NCI-H82 treated with DMSO at 0.1 percent for 48 hours (cell line): ENCODE data around the gene ZNF30.
"Not testable (repeated sequence)": the region's sequence is repeated elsewhere in the genome, so short reads cannot be mapped to it uniquely, and the experiment has no call there.

ENCODE experiments used
- DNase-seq: peaks from one replicate; lab custom pipeline; 2025; ENCODE audit not compliant: unreplicated experiment; lab: John Stamatoyannopoulos, UW

Gene ZNF30

GRCh38 chr19:34926685-34927375 is at the start of gene ZNF30:
ZNF30 (plus strand) TSS chr19:34926903; CDS start chr19:34929948, 3,045 bp downstream.
- peak; percentile 81 for DNase-seq

DNA sequence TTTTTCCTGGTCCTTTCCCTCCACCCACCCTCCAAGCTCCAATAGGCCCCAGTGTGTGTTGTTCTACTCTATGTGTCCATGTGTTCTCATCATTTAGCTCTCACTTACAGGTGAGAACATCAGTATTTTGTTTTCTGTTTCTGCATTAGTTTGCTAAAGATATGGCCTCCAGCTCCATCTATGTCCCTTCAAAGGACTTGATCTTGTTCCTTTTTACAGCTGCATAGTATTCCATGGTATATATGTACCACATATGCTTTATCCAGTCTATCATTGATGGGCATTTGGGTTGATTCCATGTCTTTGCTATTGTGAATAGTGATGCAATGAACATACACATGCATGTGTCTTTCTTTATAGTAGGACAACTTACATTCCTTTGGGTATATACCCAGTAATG is 47.1 kb upstream of the ZNF30 start:
- DNase-seq, result no peak

GRCh38 chr19:34880034-34880433 is 46.7 kb upstream of the ZNF30 start:
- no peak for DNase-seq

DNA sequence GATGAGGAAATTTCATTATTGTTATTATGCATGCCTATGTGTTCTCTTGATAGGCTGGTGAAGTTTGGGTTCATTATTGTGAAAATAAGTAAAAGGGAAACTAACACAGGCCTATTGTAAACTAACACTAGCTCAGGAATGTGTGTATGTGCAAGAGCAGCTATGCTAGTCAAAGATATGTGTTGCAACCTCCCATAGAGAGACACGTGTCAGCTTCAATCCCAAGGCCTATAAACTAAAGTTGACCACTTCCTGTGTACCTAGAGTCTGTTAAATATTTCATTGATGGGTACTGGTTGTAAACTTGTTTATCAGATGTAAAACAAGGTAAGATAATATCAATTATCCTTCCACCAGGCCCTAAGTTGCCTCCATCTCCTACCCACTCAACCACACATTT is 44.7 kb upstream of the ZNF30 start:
- no peak for DNase-seq

GRCh38 chr19:34888091-34888490 is 38.6 kb upstream of the ZNF30 start:
- no peak for DNase-seq

GRCh38 chr19:34900245-34900644 is 26.5 kb upstream of the ZNF30 start:
- no peak for DNase-seq

DNA sequence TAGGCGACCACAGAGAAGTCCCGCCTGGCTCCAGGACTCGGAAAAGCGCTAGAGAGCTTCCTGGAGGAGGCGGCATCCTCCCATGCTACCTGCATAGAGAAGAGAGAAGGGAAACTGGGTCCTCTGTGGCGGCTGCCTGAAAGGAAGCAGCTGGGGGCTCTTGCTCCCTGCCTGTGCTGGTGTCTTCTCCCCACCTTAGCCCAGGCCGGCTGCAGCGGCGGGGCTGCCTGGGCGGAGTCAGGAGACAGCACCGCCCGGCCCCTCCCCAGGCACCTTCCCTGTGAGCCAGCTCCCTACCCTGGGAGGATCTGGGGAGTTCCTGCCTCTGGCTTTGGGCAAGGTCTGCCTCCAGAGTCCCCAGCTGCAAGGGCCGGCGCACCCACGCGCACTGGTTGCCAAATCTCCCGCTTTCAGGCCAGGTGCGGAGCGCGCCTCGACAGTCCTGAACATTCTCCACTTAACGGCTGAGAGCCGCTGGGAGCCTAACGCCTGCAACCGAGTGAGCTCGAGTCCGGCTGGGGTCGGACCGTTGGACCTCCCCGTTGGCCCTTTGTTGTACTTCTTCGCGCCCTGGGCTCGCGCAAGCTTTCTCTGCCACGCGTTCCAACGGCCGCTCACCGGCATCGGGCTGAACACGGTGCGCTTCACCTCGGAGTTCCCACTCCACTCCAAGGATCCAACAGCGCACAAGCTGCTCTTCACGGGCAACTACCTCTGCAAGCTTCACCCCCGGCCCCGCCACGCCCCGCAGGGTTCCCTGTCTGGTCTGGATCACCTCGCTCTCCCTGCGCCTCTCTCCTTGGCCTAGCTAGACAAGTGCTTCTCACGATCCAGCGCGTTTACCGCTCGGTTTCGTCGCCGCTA is 21.8 kb upstream of the ZNF30 start:
- DNase-seq, result no peak

DNA sequence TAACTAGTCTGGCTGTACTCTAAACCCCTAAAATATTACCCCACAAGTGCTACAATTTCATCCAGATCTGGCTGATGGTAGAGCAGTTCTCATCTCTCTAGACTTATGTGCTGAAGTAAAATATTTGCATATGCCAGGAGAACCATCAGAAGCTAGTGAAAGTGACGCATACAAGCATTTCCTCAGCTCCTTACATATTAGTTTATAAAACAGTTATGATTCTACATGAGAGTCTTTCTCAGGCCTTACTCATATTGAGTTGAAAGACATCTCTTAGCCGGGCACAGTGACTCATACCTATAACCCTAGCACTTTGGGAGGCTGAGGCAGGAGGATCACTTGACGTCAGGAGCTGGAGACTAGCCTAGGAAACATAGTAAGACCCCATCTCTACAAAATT is 15.9 kb upstream of the ZNF30 start:
- no peak for DNase-seq

- DNase-seq, result not testable (repeated sequence)
These were observed 9.6 kb upstream of the ZNF30 start for GRCh38 chr19:34917144-34917543.

GRCh38 chr19:34918190-34918589 is 8.5 kb upstream of the ZNF30 start:
- no peak for DNase-seq

DNA sequence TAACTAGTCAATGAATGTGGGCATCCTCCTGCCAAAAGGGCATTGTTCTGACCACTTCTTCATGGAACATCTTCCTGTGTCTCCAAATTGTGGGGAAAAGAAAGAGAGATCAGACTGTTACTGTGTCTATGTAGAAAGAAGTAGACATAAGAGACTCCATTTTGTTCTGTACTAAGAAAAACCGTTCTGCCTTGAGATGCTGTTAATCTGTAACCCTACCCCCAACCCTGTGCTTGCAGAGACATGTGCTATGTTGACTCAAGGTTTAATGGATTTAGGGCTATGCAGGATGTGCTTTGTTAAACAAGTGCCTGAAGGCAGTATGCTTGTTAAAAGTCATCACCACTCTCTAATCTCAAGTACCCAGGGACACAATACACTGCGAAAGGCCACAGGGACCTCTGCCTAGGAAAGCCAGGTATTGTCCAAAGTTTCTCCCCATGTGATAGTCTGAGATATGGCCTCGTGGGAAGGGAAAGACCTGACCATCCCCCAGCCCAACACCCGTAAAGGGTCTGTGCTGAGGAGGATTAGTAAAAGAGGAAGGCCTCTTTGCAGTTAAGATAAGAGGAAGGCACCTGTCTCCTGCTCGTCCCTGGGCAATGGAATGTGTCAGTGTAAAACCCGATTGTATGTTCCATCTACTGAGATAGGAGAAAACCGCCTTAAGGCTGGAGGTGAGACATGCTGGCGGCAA is 6.5 kb upstream of the ZNF30 start:
- DNase-seq, result peak; percentile 26

DNA sequence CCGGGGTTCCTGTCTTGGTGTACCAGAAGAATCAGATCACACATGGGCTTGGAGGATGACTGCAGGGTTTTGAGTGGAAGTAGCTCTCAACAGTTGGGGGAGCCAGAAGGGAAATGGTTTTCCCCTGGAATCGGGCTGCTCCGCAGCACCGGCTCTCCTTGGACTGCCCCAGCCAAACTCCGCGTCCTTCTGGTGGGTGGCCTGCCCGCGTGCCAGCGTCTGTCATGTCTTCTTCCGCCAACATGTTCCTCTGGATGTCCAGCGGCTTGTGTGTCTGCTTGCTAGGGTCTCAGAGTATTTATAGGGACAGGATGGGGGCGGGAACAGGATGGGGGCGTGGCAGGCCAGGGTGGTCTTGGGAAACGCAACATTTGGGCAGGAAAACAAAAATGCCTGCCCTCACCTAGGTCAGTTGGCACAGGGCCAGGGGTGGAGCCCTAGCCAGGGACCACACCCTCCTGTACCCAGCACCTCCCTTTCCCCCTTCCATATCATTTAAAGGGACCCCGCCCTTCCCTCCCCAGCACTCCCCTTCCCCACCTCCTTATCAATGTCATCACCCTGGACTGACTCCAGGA is 1.3 kb upstream of the ZNF30 start:
- no peak for DNase-seq

GRCh38 chr19:34926361-34926684 is 380 bp upstream of the ZNF30 start:
- DNase-seq, result no peak

DNA sequence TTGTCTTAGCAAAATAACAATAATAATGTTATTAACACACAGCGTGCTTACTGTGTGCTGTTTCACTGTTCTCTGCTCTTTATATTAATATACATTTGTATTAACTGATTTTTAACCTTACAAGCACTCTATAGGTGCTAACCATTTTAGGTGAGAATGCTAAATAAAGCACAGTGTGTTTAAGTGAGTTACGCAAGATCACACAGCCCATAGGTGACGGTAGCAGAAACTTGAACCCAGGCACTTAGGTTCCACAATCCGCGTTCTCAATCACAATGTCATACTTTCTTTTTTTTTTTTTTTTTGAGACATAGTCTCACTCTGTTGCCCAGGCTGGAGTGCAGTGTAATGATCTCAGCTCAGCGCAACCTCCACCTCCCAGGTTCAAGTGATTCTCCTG is 5.8 kb downstream of the ZNF30 start:
- DNase-seq, result no peak

- DNase-seq, result no peak
These were observed 9.5 kb downstream of the ZNF30 start for GRCh38 chr19:34936184-34936583.

DNA sequence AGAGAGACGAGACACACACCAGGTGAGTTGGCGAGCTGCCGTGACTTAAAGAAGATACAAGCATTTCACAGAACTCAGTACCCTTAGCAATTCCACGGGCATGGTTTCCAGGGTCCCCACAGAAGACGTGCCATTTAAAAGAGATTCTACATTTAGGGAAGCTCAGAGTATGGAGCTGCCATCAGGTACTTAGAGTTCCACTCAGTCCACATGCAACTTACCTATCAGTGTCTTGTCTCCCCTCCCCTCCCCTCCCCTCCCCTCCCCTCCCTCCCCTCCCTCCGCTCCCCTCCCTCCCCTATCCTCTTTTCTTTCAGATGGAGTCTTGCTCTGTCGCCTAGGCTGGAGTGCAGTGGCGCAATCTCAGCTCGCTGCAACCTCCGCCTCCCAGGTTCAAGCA is 12.2 kb downstream of the ZNF30 start:
- DNase-seq, result no peak

- DNase-seq, result no peak
These were observed 17.3 kb downstream of the ZNF30 start for GRCh38 chr19:34943861-34944573.

- no peak for DNase-seq
These were observed 26.4 kb downstream of the ZNF30 start for GRCh38 chr19:34953092-34953491.

DNA sequence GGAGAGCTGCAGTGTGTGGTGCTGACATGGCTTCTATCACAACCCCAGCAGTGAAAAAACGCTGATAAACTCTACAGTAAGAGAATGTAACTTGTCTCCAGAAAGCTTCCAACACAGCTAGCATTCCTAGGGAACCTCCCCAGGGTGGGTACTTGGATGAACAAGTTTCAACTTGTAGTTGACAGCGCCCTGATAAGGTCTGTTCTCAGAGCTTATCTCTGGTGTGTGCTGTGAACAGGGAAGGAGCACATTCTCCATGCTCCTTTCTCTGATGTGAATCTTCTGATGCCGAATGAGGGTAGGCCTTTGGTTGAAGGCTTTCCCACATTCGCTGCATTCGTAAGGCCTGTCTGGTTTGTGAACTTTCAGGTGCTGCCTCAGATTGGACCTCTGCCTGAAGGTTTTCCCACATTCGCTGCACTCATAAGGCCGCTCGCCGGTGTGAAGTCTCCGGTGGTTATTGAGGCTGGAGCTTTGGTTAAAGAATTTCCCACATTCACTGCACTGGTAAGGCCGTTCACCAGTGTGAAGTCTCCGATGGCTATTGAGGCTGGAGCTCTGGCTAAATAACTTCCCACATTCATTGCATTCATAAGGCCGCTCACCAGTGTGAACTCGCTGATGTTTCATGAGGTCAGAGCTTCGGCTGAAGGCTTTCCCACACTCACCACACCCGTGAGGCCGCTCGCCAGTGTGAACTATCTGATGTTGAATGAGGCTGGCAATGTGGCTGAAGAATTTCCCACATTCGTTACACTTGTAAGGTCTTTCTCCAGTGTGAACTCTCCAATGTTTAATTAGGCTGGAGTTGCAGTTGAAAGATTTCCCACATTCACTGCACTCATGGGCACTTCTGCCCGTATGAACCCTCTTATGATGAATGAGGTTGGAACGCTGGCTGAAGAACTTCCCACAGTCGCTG is 31.4 kb downstream of the ZNF30 start:
- DNase-seq, result no peak

- DNase-seq, result no peak
These were observed 32.3 kb downstream of the ZNF30 start for GRCh38 chr19:34959021-34959420.
